GM06990 (cell line): Measurements from ENCODE around the gene ATP4A.

Experiments
- DNase-seq: peaks from one replicate; pipeline ENCODE4 v3.0.0-alpha.2; 2011; ENCODE audit not compliant: insufficient read length; ENCODE audit errors: extremely low read depth
- H3K27me3 ChIP-seq: replicated peaks from 2 replicates; pipeline ENCODE4 v1.6.0; 2011; ENCODE audit warnings: low read length; ENCODE audit not compliant: control insufficient read depth, insufficient read depth
- H3K36me3 ChIP-seq: 2 replicates; pipeline ENCODE4 v1.5.1; 2011; ENCODE audit warnings: low read length; ENCODE audit not compliant: control insufficient read depth, insufficient read depth
- H3K4me3 ChIP-seq: replicated peaks from 2 replicates; pipeline ENCODE4 v1.5.1; 2011; ENCODE audit warnings: low read depth, mild to moderate bottlenecking, control low read depth, low read length
- TF ChIP-seq, protein P1 (sequence below): IDR thresholded peaks from 2 replicates; pipeline ENCODE4 v1.5.1; 2011; ENCODE audit warnings: low read length, control low read depth, mild to moderate bottlenecking, inconsistent platforms; ENCODE audit not compliant: insufficient read depth, poor library complexity, severe bottlenecking

ATP4A gene

DNA sequence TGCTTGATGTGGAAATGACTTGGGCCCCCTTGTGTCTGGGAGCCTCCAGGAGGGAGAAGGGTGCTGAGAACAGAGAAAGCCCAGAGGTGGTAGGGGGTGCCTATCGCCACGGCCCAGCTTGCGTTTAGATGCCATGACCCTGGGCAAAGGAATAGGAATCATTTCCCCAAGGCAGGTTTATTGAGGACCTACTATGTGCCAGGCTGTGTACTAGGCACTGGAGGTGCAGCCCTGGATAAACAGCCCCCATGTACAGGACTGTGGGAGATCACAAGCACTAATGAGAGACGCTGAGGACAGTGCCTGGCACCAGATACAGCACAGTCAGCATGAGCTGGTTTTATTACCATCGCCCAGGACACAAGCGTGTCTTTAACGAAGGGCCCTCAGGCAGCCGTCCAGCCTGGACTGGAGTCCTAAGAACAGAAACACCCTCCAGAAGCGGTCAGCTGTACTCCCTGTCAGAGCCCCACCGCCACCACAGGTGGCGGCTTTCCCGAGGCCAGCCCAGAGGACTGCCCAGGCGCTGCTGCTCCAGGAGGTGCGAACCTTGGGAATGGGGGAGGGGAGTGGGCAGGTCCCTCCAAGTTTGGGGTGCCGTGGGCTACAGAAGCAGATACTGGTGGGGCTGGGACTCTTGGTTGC lies 13.5 kb downstream of the ATP4A start:
- H3K27me3 ChIP-seq = no peaks in the 10 kb centered on the region
- H3K36me3 ChIP-seq = peaks cover 6% of the 10 kb centered on the region; the same call in 1 of the 2 replicates
- DNase-seq = no peak
- TF ChIP-seq, protein P1, sequence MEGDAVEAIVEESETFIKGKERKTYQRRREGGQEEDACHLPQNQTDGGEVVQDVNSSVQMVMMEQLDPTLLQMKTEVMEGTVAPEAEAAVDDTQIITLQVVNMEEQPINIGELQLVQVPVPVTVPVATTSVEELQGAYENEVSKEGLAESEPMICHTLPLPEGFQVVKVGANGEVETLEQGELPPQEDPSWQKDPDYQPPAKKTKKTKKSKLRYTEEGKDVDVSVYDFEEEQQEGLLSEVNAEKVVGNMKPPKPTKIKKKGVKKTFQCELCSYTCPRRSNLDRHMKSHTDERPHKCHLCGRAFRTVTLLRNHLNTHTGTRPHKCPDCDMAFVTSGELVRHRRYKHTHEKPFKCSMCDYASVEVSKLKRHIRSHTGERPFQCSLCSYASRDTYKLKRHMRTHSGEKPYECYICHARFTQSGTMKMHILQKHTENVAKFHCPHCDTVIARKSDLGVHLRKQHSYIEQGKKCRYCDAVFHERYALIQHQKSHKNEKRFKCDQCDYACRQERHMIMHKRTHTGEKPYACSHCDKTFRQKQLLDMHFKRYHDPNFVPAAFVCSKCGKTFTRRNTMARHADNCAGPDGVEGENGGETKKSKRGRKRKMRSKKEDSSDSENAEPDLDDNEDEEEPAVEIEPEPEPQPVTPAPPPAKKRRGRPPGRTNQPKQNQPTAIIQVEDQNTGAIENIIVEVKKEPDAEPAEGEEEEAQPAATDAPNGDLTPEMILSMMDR = no peak
- H3K4me3 ChIP-seq = no peak overlapping the region

DNA sequence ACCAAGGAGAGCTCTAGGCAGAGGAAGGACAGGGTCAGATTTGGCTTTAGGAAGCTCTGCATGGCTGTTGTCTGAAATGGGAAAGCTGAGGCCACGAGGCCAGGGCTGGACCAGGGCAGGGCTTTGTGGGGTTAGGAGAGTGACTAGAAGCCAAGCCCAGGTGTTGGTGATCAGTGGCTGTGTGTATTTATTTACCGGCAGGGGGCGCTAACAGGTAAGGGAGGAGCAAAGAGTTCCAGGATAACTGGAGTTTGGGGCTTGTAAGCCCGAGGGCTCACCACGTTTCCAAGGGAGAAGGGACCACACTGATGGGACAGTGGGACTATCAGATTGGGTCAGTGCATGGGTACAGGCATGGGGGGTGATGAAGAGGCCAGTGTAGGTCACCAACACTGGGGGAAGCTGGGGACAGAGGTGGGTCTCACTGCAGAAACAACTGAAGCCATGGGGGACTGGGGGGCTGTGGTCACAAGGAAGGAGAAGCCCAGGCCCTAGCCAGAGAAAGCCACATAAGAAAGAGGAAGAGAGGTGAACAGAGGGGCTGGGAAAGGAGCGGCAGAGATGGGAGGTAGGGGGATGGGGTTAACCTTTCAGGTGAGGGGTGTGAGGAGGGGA lies 14.2 kb downstream of the ATP4A start:
- TF ChIP-seq, protein P1 = peak; percentile 67
- peak; percentile 46 for DNase-seq

DNA sequence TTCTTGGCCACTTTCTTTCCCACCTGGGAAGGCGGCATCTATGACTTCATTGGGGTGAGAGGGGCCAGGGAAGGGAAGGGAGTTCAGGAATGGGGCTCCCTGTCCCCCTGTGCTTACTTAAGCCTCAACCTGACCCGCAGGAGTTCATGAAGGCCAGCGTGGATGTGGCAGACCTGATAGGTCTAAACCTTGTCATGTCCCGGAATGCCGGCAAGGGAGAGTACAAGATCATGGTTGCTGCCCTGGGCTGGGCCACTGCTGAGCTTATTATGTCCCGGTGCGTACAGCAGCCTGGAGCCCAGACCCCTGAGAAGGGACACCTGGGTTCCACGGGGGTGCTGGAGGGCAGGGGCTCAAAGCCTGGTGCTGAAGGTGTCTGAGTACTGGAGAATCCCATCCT lies 16.9 kb downstream of the ATP4A start:
- H3K36me3 ChIP-seq = peaks cover 9% of the 10 kb centered on the region
- TF ChIP-seq, protein P1 = no peak
- H3K4me3 ChIP-seq = peak overlapping the region; percentile 78
- DNase-seq = no peak
- no peaks in the 10 kb centered on the region for H3K27me3 ChIP-seq

More for the DNA sequence above, 14.2 kb downstream of the ATP4A start:
- Histone ChIP-seq H3K36me3 (peaks cover 6% of the 10 kb centered on the region; the same call in 1 of the 2 replicates), H3K27me3 (no peaks in the 10 kb centered on the region), H3K4me3 (no peak overlapping the region)

DNA sequence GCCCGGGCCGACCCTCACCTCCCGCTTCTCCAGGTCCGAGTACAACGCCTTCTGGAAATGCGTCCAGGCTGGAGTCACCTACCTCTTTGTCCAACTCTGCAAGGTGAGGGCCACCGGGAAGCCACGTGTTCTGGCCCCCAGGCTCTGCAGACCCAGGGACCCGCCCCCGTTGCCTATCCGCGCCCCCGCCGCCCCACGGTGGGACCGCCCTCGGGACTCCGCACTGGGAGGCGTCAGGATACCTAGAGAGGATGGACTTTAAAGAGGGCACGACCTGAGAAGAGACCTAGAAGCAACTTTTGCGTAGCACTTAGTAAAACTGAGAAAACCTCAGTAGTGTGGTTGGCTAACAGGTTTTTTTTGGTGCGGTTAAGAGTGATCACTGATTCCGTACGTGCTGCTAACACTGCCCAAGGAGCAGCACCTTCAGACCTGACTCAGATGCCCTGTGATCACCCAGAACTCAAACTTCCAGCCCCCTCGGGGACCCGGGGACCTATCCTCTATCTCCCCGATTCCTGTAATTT lies 17.5 kb downstream of the ATP4A start:
- peak; percentile 77 for DNase-seq
- Histone ChIP-seq H3K27me3 (no peaks in the 10 kb centered on the region), H3K4me3 (peak overlapping the region; percentile 78), H3K36me3 (peaks cover 9% of the 10 kb centered on the region)
- TF ChIP-seq, protein P1 = no peak

DNA sequence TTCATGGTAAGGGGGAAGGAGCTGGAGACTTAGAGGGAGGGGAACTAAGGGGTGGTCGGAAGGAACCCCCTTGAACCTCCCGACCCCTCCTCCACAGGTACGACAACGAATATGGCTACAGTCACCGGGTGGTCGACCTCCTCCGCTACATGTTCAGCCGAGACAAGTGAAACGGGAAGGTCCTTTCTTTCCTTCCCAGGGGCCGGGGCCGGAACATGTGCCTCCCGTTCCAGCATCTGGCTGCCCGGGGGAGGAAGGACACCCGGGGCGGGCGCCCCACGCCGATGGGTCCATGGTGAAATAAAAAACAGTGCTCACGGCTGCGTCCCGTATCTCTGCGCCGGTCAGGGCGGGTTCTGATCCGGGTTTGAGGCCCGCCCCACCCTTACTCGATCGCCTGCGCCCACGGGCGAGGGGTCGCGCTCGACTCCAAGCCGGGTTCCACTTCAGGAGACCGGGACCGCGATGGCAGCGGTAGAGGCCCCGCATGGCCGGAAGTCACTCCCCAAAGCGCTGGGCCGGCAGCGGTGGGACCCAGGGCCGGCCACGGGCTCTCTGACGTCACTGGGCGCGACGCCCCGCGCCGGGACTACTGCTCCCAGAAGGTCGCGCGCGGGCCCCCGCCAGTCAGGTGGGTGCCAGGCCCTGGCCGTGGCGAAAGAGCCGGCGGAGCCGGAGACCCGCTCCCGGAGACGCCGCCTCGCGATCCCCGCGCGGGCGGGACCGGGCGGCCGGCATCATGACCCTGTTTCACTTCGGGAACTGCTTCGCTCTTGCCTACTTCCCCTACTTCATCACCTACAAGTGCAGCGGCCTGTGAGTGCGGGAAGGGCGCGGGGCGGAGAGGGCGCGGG lies 18.2 kb downstream of the ATP4A start, which contains the start of gene TMEM147:
TSS of gene TMEM147 (plus strand) at position 626 of the 854 bp plus-strand sequence. CDS start at position 740, 114 bp downstream.
- DNase-seq = peak; percentile 91
- Histone ChIP-seq H3K27me3 (no peaks in the 10 kb centered on the region), H3K36me3 (peaks cover 7% of the 10 kb centered on the region), H3K4me3 (peak within 1 kb of the TSS; percentile 78)
- TF ChIP-seq, protein P1 = no peak
